Measurements from ENCODE around the gene HNRNPUL1.

DNA sequence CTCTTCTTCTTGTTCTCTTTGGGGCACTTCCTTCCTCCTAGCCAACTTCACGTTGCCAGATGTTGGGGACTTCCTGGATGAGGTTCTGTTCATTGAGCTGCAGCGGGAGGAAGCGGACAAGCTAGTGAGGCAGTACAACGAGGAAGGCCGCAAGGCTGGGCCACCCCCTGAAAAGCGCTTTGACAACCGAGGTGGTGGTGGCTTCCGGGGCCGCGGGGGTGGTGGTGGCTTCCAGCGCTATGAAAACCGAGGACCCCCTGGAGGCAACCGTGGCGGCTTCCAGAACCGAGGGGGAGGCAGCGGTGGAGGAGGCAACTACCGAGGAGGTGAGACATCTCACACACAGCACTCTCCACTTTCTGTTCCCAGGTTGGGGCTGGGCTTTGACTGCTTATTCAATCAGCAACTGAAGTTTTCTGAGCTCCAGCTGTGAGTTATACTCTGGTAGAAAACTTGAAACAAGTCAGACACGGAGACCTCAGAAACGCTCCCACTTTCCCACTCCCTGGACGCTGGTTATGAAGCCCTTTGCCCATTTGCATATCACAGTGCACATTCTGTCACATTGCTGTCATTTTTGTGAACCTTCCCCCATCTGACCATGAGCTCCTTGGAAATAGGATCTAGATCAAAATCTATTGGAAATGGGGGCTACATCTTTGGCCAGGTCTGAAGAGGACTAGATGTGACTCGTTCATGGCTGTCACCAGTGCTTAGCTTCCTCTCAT, 38.6 kb downstream of the HNRNPUL1 start:
- TF ChIP-seq EZH2 (IDR thresholded peaks at IDR 0.05; ENCODE audit: borderline replicate concordance, low read length): no peak
- TF ChIP-seq, protein P1, sequence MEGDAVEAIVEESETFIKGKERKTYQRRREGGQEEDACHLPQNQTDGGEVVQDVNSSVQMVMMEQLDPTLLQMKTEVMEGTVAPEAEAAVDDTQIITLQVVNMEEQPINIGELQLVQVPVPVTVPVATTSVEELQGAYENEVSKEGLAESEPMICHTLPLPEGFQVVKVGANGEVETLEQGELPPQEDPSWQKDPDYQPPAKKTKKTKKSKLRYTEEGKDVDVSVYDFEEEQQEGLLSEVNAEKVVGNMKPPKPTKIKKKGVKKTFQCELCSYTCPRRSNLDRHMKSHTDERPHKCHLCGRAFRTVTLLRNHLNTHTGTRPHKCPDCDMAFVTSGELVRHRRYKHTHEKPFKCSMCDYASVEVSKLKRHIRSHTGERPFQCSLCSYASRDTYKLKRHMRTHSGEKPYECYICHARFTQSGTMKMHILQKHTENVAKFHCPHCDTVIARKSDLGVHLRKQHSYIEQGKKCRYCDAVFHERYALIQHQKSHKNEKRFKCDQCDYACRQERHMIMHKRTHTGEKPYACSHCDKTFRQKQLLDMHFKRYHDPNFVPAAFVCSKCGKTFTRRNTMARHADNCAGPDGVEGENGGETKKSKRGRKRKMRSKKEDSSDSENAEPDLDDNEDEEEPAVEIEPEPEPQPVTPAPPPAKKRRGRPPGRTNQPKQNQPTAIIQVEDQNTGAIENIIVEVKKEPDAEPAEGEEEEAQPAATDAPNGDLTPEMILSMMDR (conservative IDR thresholded peaks at IDR 0.05 in 1 of 2, IDR thresholded peaks at IDR 0.05 in 1 of 2; ENCODE audit: extremely low read depth in 1 of 2, insufficient read depth in 1 of 2, low read depth in 1 of 2, low read length in 2 of 2): no peak
